Caco-2 (cell line): ENCODE data around the gene MYO15B. TPM values are rescaled to one million over a fixed set of nuclear protein-coding genes. Genes with fewer than 3 reads are reported as not detected.

Source experiments
- BruUV-seq: library from RNA; stranded (reverse); fragments of 400-500 nt; replicated peaks from 2 replicates; lab custom pipeline; 2021; lab: Mats Ljungman, UMichigan
- CTCF ChIA-PET: fragments of 300-600 bp; sonication (Branson Sonifier 250); formaldehyde crosslinking; loops from one replicate; lab custom pipeline; 2022; ENCODE audit warnings: antibody characterized with exemption; lab: Charles Lee
- POLR2A ChIA-PET: fragments of 300-600 bp; sonication (Branson Sonifier 250); formaldehyde crosslinking; loops from one replicate; lab custom pipeline; 2022; ENCODE audit warnings: antibody characterized with exemption; lab: Charles Lee
- DNase-seq, 2 experiments: peaks; one replicate each; pipeline versions ENCODE4 v3.0.0 to v3.0.0-alpha.2; 2020 to 2022
- H3K27me3 ChIP-seq: replicated peaks from 2 replicates; pipeline ENCODE4 v1.6.0; 2011; ENCODE audit warnings: low read length; ENCODE audit not compliant: control insufficient read depth, insufficient read depth
- H3K36me3 ChIP-seq: 2 replicates; pipeline ENCODE4 v1.5.1; 2011; ENCODE audit warnings: low read length; ENCODE audit not compliant: control insufficient read depth, insufficient read depth
- H3K4me1 ChIP-seq: fragments of 250-450 bp; sonication (Bioruptor Pico); 2 replicates; pipeline ENCODE4 v1.5.1; 2020; ENCODE audit warnings: mild to moderate bottlenecking
- H3K4me3 ChIP-seq: 2 replicates; pipeline ENCODE4 v1.5.1; 2011; ENCODE audit warnings: low read depth, mild to moderate bottlenecking, control low read depth, low read length
- H3K9me3 ChIP-seq: fragments of 250-450 bp; sonication (Bioruptor Pico); 2 replicates; pipeline ENCODE4 v1.5.1; 2020; ENCODE audit warnings: mild to moderate bottlenecking, moderate library complexity
- H3K27ac Mint-ChIP-seq: one replicate; pipeline ENCODE4 v1.8.0; 2022; ENCODE audit warnings: mixed read lengths; ENCODE audit not compliant: unreplicated experiment
- H3K27me3 Mint-ChIP-seq: one replicate; pipeline ENCODE4 v1.8.0; 2022; ENCODE audit warnings: mixed read lengths; ENCODE audit not compliant: insufficient read depth, unreplicated experiment
- H3K36me3 Mint-ChIP-seq: one replicate; pipeline ENCODE4 v1.8.0; 2022; ENCODE audit warnings: mild to moderate bottlenecking, mixed read lengths; ENCODE audit not compliant: insufficient read depth, unreplicated experiment
- H3K4me1 Mint-ChIP-seq: one replicate; pipeline ENCODE4 v1.8.0; 2022; ENCODE audit warnings: low read depth, mixed read lengths; ENCODE audit not compliant: unreplicated experiment
- H3K4me3 Mint-ChIP-seq: one replicate; pipeline ENCODE4 v1.8.0; 2022; ENCODE audit warnings: mild to moderate bottlenecking, moderate library complexity, mixed read lengths; ENCODE audit not compliant: unreplicated experiment
- H3K9me3 Mint-ChIP-seq: one replicate; pipeline ENCODE4 v1.8.0; 2022; ENCODE audit warnings: mixed read lengths; ENCODE audit not compliant: unreplicated experiment
- intact Hi-C: fragments of 100-400 bp; cut with micrococcal nuclease; formaldehyde crosslinking; loops from one replicate; pipeline ENCODE4 v1.10.0; 2022; ENCODE audit not compliant: unreplicated experiment
- total RNA-seq: library from RNA; stranded (reverse); gene quantifications from 2 replicates; pipeline ENCODE4 v1.2.3, GENCODE V29; 2022
- TF ChIP-seq, protein P1 (sequence below), 2 experiments: fragments of 200-600 bp in 1 of 2; IDR thresholded peaks; 1 replicate in 1 of 2; 2 replicates in 1 of 2; pipeline versions ENCODE4 v1.5.1 to v1.8.0; 2011 to 2022; ENCODE audit warnings: antibody characterized with exemption in 1 of 2, control low read depth in 1 of 2, inconsistent platforms in 1 of 2, low read depth in 1 of 2, low read length in 1 of 2, mild to moderate bottlenecking in 1 of 2, moderate library complexity in 1 of 2; ENCODE audit not compliant: insufficient read depth in 1 of 2, severe bottlenecking in 1 of 2, unreplicated experiment in 1 of 2

The MYO15B gene
- total RNA-seq, 1 experiment from 2014 or later = 12.3 TPM

DNA sequence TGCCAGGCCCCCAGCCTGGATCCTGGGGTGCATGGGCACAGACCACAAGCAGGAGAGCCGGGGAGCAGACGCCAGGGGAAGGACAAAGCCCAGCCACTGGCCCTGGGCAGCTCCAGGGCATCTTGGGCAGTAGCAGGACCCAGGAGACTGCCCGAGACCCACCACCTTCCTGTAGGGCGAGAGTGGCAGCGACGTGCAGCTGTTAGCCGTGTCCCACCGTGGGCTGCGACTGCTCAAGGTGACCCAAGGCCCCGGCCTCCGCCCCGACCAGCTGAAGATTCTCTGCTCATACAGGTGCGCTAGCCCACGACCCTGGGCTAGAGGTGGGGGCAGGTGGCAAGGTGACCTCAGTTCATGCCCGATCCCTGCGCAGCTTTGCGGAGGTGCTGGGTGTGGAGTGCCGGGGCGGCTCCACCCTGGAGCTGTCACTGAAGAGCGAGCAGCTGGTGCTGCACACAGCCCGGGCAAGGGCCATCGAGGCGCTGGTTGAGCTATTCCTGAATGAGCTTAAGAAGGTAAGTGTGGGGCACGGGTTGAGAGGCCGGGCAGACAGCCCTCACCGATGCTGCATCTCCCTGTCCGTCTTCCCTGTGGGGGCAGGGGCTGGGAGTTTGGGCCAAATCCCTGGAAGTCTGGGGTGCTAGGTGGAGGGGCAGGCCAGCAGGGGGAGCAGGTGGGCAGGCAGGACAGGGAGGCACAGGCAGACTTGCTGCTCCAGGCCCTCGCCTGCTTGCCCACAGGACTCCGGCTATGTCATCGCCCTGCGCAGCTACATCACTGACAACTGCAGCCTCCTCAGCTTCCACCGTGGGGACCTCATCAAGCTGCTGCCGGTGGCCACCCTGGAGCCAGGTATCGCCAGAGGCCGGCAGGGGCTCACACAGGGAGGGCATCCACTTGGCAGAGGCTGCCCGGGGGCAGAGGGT is 32.2 kb downstream of the MYO15B start:
- H3K36me3 ChIP-seq = no peaks in the 10 kb centered on the region
- no peaks in the 10 kb centered on the region for H3K9me3 Mint-ChIP-seq
- TF ChIP-seq, protein P1, sequence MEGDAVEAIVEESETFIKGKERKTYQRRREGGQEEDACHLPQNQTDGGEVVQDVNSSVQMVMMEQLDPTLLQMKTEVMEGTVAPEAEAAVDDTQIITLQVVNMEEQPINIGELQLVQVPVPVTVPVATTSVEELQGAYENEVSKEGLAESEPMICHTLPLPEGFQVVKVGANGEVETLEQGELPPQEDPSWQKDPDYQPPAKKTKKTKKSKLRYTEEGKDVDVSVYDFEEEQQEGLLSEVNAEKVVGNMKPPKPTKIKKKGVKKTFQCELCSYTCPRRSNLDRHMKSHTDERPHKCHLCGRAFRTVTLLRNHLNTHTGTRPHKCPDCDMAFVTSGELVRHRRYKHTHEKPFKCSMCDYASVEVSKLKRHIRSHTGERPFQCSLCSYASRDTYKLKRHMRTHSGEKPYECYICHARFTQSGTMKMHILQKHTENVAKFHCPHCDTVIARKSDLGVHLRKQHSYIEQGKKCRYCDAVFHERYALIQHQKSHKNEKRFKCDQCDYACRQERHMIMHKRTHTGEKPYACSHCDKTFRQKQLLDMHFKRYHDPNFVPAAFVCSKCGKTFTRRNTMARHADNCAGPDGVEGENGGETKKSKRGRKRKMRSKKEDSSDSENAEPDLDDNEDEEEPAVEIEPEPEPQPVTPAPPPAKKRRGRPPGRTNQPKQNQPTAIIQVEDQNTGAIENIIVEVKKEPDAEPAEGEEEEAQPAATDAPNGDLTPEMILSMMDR (IDR thresholded peaks at IDR 0.05; ENCODE audit: insufficient read depth in 1 of 2, low read depth in 1 of 2, low read length in 1 of 2, severe bottlenecking in 1 of 2, unreplicated experiment in 1 of 2) = peak; percentile 59 to 76
- peaks cover 11% of the 10 kb centered on the region for H3K4me1 Mint-ChIP-seq
- no peak overlapping the region for H3K4me3 ChIP-seq
- intact Hi-C loops = no loop called here
- H3K27ac Mint-ChIP-seq = no peak overlapping the region
- peak; percentile 73 to 78 for DNase-seq
- peaks cover 27% of the 10 kb centered on the region for H3K36me3 Mint-ChIP-seq
- no TSS peak for BruUV-seq
- H3K27me3 ChIP-seq = no peaks in the 10 kb centered on the region
- ChIA-PET POLR2A (no interaction called here), CTCF (interaction anchor here (0.7 to 3.3 kb wide), 5 partner anchors 11 to 128 kb away, joined by 3 to 22 read pairs (median 5); partner anchors contain the start of gene SMIM5)
- no peak overlapping the region for H3K4me3 Mint-ChIP-seq
- no peaks in the 10 kb centered on the region for H3K27me3 Mint-ChIP-seq
- peaks cover 11% of the 10 kb centered on the region; the same call in 1 of the 2 replicates for H3K4me1 ChIP-seq
- no peaks in the 10 kb centered on the region for H3K9me3 ChIP-seq

DNA sequence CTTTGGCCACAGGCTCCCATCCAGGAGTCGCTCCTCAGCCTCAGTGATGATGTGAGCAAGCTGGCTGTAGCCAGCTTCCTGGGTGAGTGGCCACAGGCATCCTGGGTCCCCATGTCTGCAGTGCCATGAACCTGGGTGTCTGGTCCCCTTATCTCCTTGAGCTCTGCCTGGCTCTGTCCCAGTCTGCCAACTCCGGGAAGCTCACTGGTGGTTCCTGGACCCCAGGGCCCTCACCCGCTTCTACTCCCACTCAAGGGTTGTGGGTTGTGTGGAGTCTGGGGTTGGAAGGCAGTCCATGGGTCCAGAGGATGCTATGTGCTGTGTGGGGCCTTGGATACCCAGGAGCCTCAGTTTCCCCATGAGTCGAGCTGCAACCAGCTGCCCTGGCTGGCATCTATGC is 33.9 kb downstream of the MYO15B start:
- no peak overlapping the region for H3K27ac Mint-ChIP-seq
- CTCF ChIA-PET = interaction anchor here (0.5 to 3.3 kb wide), 5 partner anchors 11 to 1398 kb away, joined by 3 to 22 read pairs (median 3); partner anchors contain the start of gene SMIM5
- BruUV-seq = no TSS peak
- Histone ChIP-seq H3K27me3 (no peaks in the 10 kb centered on the region), H3K4me1 (peaks cover 11% of the 10 kb centered on the region; the same call in 1 of the 2 replicates), H3K9me3 (no peaks in the 10 kb centered on the region), H3K4me3 (no peak overlapping the region), H3K36me3 (no peaks in the 10 kb centered on the region)
- intact Hi-C loops = no loop called here
- H3K9me3 Mint-ChIP-seq = no peaks in the 10 kb centered on the region
- H3K4me1 Mint-ChIP-seq = peaks cover 11% of the 10 kb centered on the region
- no peak for DNase-seq
- POLR2A ChIA-PET = no interaction called here
- H3K36me3 Mint-ChIP-seq = peaks cover 27% of the 10 kb centered on the region
- no peaks in the 10 kb centered on the region for H3K27me3 Mint-ChIP-seq
- TF ChIP-seq, protein P1 (IDR thresholded peaks at IDR 0.05; ENCODE audit: insufficient read depth in 1 of 2, low read depth in 1 of 2, low read length in 1 of 2, severe bottlenecking in 1 of 2, unreplicated experiment in 1 of 2) = no peak
- H3K4me3 Mint-ChIP-seq = no peak overlapping the region

DNA sequence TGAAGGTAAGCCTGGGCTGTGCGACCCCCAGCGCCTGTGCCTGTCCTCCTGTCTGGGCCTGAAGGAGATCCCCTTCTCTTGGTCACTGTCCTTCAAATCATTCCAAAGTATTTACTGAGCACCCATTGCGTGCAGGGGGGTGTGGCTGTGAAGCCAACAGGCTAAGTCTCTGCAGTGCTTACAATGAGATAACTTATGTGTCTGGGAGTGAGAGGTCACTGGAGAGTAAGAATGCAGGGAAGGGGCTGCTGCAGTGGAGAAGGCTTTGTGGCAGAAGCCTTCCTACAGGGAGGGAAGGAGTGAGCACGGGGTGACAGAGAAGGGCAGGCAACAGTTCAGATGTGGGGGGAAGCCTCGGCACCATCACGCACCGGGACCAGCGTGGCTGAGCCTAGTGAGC is 34.5 kb downstream of the MYO15B start:
- Mint-ChIP-seq H3K4me1 (peaks cover 11% of the 10 kb centered on the region), H3K9me3 (no peaks in the 10 kb centered on the region), H3K27ac (peak overlapping the region; percentile 31), H3K4me3 (no peak overlapping the region), H3K36me3 (peaks cover 27% of the 10 kb centered on the region), H3K27me3 (no peaks in the 10 kb centered on the region)
- DNase-seq = no peak
- Histone ChIP-seq H3K27me3 (no peaks in the 10 kb centered on the region), H3K36me3 (no peaks in the 10 kb centered on the region), H3K4me1 (peaks cover 8% of the 10 kb centered on the region; the same call in 1 of the 2 replicates), H3K4me3 (no peak overlapping the region), H3K9me3 (no peaks in the 10 kb centered on the region)
- ChIA-PET CTCF (interaction anchor here (0.6 to 3.3 kb wide), 3 partner anchors 11 to 127 kb away, joined by 3 to 24 read pairs (median 3); partner anchors contain the start of gene SMIM5), POLR2A (interaction anchor here (0.6 kb wide), 1 partner anchor 134 kb away, joined by 5 read pairs; no protein-coding TSS in a partner anchor)
- intact Hi-C loops = no loop called here
- TF ChIP-seq, protein P1 (IDR thresholded peaks at IDR 0.05; ENCODE audit: insufficient read depth in 1 of 2, low read depth in 1 of 2, low read length in 1 of 2, severe bottlenecking in 1 of 2, unreplicated experiment in 1 of 2) = no peak
- TSS peak; percentile 20 for BruUV-seq
